Stimulated activated CD8-positive, alpha-beta memory T cell treated with anti-CD3 and anti-CD28 coated beads, Interleukin-12 subunit alpha, Interleukin-12 subunit beta, amount 100 ng/mL, for 24 hours (primary cell): ENCODE measurements around the gene C2orf92.
A peak's percentile ranks its signal among the peaks of the same experiment; 100 is the strongest.
"Not testable (repeated sequence)": the region's sequence is repeated elsewhere in the genome, so short reads cannot be mapped to it uniquely, and the experiment has no call there.

ENCODE experiments used
- DNase-seq: peaks from one replicate; pipeline ENCODE4 v3.0.0-alpha.2; 2020; ENCODE audit errors: extremely low read depth

The C2orf92 gene

DNA sequence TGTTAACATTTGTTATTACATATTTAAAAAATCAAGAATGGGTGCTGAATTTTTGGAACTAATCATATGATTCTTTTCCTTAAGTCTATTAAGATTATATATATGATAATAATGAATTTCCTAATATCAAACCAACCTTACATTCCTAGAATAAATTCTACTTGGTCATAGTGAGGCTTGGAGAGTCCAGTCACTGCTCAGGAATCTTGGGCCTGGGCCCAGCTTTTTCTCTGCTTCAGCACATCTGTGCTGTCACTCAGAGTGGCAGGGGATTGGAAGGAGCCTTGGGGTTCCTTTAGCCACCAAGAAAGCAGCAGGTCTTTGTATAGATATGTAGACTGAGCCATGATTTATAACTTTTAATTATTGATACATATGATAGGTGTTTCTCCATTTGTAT is 24.0 kb downstream of the C2orf92 start:
- DNase-seq = no peak

DNA sequence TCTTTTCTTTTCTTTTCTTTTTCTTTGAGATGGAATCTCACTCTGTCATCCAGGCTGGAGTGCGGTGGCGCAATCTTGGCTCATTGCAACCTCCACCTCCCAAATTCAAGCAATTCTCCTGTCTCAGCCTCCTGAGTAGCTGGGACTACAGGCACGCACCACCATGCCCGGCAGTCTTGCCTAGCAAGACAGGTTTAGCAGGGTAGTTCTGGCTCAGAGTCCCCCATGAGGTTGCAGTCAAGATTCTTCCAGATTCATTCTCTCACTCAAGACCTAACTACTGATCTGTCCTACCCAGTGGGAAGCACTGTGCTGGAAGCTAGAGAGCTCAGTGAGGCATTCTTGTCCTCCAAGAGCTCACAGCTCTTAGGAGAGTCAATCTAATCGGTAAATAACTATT is 26.2 kb downstream of the C2orf92 start:
- no peak for DNase-seq

DNA sequence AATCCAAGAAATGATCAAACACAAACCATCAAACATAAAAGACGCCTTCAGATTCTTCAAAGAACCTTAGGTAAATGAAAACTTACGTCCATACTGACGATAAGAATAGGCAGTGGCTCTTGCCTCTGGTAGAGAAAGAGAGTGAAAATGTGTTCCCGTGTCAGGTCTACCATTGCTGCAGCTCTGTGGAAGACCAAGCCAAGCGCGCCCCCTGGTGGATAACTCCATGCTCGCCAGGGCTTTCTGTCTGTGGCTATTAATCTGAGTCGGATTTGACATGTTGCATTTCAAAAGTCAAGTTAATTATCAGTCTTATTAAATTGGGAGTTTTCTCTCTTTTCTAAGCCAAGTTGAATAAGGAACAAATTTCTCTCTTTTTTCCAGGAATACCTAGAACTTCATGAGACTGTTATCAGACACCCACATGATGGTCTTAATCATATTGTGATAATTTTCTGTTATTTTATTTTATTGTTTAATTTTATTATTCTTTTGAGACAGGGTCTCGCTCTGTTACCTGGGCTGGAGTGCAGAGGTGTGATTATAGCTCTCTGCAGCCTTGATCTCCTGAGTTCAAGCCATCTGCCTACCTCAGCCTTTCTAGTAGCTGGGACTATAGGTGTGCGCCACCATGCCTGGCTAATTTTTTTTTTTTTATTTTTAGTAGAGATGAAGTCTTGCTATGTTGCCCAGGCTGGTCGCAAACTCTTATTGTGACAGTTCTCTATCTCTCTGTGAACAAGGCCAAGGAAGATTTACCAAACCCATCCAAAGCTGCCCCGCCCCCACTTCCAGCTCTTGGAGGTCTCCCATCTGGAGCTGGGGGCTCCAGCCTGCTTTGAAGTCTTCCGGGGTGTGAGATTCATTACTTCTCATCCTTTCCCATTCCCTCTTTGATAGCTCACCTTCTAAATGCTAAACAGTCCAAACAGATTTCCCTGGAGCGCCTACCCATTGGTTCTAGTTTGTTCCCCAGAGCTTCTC is 28.0 kb downstream of the C2orf92 start:
- peak; percentile 78 for DNase-seq

DNA sequence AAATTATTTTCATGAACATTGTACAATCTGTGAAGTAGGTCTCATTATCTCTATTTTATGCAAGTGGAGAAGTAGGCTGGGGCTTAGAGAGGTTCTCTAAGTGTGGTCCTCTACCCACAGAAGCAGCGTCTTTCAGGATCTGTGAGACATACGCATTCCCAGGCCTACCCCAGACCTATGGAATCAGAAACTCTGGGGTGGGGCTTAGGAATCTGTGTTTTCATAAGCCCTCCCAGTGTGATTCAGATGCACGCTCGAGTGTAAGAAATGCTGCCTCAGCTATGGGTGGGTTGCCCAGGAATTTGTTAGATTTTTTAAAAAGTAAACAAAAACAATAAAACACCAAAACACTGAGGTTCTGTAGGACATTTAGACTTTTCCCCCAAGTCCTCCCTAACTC is 29.0 kb downstream of the C2orf92 start:
- DNase-seq = no peak

DNA sequence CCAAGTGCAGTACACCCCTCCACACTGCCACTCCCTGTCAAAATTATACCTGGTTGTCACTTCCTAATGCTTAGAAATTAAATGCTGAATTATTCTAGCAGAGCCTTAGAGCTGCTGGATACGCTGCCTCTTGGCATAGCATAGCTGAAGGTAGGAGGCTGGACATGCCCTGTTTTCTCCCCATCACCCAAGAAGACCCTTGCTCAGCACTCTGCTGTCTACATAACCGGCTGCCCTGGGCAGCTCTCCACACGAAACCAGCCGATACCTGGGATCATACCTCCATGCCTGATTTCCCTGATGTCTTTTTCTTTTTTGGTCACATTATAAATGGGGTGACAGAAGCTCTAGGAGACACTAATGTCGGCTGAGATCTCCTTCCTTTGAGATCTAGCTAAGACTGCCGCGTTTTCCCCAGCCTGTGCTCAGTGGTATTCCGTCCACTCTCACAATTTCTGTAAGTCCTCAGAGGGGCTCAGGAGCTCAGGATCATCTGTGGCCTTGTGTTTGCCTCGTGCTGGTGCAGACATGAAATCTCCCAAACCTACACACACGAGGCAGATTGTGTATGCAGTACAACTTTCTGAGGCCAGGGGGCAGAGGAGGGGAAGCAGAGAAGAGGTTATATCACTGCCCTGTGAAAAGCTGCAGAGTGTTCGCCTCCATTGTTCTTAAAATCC is 30.4 kb downstream of the C2orf92 start:
- DNase-seq = no peak

DNA sequence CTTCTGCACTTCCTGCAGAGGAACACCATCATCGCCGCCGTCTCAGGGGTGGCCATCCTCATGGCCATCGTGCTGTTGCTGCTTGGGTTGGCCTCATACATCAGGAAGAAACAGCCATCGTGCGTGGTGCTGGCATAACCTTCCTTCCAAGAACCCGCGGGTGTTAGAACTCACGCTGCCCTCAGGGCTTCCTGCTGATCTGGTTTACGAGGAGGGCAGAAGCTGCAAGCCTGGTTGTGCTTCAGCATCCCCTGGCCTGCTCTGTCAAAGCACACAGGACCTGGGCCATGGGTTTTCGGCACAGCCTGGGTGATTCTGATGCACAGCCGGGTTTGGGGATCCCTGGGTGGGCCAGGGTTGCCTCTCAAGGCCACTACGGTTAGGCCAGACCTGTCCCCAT is 31.7 kb downstream of the C2orf92 start:
- DNase-seq = no peak

DNA sequence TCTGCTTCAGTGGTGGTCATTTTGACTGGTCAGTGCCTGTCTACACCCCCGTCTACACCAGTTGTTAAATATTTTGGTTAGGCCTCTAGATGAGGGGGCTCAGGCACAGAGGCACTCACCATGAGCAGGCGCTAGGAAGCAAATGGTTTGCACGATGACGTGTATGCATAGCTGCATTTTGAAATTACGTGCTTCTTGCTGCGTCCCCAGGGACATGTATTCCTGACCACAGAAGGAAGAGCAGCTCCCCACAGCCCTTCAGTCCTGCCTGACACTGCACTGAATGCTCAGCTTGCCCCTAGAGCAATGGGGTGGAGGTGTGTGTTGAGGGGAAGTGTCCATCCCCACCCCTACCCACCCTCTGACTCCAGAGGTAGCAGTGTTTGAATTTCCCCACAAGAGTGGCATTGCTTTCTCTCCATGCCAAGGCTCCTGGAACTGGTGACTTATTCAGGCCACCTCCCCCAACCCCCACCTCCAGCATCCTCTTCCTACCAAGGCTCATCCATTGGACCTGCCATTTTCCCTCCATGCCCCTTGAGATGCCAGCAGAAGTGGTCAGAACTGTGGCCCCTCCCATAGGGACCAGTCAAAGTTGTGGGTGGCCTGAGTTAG is 32.4 kb downstream of the C2orf92 start:
- no peak for DNase-seq

DNA sequence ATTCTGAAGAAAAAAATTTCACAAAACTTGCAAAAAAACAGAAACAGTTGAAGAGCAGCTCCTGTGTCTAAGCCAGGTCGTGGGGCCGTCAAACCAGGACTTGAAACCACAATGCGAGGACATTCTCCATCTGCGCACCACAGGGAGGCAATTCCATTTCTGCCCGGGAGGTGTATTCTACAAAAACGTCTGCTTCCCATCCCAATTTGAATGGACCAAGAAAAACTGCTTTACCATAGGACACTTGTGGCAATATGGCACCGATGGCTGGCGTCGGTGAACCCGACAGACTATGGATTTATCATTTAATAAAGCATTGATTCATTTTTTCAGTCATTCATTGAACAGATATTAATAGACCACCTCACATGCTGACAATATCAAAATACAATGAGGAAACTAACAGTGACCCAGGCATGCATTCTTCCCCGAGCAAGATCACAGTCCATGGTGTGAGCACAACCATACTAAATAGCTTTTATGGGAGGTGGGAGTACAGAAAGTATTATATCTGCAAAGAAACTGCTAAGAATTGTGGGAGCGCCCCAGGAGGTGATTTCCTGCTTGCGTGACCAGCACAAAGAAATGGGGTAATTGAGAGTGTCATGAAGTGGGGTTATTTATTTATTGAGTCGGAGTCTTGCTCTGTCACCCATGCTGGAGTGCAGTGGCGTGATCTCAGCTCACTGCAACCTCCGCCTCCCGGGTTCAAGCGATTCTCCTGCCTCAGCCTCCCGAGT is 33.4 kb downstream of the C2orf92 start:
- DNase-seq = no peak

DNA sequence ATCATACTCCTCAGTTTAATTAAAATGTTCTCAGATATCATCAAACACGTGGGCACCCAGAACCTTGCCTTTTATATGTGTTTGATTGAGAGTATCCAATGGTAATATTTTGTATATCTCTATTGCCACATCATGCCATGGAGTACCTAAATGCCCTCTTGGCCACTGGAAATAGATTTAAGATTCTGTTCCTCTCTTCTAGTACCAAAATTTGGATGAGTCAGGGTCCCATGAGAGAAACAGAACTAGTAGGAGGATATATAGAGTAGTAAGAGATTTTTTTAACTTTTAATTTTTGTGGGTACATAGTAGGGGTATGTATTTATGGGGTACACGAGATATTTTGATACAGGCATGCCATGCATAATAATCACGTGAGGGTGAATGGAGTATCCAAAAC is 34.2 kb downstream of the C2orf92 start:
- DNase-seq = no peak

DNA sequence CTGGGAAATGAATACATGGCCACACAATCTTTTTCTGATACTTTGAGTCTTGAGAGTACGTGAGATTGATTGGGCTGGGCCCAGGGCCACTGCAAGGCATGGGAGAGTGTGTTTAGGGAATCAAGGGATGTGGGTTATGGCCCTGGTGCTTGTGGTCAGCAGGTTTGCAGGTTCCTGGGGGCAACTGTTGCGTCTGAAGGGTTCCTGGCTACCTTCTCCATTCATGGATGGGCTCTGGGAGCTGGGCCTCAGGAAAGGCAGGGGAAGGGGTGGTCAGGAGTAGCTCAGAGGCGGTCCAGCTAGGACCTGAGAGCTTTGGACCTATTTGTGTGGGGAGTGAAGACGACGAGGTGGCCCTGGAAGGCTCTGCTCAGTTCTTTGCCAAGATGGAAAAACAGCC is 35.5 kb downstream of the C2orf92 start:
- no peak for DNase-seq

DNA sequence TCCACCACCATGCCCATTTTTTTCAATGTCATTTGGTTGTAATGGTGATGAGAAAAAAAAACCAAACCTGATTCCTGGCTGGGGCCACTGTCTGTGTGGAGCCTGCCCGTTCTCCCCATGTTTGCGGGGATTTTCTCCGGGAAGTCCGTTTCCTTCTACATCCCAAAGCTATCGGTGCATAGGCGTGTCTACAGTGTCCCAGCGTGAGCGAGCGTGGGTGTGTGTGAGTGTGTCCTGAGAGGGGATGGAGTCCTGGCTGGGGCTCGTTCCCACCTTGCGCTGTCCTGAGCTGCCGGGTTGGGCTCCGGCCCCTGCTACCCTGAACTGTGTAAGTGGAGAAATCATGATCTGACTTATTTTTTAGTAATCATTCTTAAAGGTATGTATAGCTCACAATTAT is 36.6 kb downstream of the C2orf92 start:
- DNase-seq = no peak

DNA sequence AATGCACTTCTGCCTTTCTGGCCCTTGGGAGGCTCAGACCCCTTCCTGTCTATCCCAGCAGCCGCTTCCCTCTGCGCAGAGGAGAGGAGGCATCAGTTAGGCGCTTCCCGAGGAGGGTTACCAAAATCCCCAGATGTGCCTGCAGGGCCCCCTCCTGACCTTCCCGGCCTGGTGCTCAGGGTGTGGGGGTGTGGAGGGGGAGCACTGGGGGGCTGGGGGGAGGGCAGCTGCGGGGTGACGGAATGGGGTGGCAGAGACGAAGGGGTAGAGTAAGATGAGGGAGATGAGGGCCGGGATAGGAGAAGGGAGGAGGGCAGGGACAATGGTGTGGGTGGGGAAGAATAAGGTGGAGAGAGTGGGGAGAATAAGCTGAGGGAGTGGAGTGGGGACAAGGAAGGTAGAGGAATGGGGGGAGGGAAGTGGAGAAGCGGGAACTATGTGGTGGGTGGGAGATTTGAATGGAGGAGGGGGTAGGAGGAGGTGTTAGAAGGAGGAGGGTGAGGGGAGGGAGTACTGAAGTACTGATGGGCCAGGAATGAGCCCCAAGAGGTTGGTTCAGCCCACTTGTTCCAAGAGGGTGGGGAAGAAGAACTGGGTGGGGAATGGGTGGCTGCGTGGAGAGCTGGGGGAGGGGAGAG is 37.3 kb downstream of the C2orf92 start:
- no peak for DNase-seq

DNA sequence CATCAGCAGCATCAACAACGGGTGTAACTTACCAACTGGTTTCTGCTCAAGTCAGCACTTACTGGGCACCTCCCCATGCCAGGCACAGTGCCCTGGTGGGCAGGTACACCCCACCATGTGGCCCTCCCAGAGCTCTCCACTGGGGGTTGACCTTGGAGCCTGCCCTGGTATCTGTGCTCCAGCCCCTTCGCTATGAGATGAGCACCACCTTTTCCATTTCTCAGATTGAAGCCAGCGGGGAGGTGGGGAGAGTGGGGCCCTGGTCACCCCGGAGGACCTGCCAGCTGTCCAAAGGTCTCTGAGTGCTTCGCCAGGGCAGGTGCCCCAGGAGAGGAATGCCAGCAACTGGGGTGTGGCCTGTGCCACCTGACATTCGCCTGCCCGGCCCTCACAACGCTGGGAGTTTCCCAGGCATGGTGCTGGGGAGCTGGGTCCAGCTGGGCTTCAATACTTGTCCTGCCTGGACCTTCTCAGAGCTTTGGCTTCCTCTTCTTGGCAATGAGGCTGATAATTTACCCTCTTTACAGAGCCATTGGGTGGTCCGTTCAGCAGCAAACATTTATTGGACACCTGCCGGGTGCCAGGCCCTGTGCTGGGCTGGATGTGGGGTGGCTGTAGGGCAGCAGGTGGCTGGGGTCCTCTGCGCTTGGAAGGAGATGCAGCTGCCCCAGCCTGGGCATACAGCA is 38.0 kb downstream of the C2orf92 start:
- DNase-seq = no peak

DNA sequence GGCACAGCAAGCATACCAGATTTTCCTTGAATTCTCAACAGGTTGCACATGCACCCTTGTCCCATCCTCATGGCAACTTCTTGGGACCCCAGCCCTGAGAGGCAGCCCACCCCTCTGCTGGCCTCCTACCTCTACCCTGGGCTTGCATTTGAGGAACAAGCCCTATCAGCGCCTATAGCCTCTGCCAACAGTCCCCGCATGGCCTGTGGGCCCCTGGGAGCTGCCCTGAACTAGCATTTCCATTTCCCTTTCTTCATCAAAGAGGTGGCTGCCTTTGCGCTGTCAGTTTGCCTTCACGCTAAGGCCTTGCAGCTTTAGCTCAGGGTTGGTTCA is 38.5 kb downstream of the C2orf92 start:
- no peak for DNase-seq

DNA sequence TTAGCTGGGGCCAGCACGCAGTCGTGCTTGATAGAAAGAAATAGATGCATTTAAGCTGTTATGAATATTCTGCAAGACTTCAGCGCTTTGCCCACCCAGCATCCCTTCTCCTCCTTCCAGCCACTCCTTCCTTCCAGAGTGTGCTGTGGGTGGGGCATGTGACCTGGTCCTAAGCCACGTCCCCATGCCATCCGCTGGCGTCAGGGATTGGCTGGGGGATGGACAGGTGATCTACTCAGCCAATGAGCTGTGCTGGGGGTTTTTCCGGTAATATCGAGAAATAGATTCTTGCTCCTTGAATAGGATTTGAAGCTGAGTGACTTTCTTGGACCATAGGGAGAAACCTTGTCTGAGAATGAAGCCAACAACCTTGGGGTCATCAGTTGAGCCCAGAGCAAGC is 39.1 kb downstream of the C2orf92 start:
- no peak for DNase-seq

DNA sequence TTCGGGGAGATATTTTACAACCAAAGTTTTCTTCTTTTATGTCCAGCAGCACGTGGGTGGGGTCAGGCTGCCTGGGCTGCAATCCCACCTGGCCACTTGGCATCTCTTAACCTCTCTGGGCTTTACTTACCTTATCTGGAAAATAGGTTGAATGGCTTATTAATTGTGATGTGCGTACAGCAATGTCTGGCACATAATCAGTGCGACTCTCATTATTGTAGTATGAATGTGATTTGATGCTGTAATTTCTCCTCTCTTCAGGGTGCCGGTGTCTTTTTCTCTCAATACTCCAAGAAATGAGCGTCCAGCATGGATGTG is 41.8 kb downstream of the C2orf92 start:
- DNase-seq = no peak

DNA sequence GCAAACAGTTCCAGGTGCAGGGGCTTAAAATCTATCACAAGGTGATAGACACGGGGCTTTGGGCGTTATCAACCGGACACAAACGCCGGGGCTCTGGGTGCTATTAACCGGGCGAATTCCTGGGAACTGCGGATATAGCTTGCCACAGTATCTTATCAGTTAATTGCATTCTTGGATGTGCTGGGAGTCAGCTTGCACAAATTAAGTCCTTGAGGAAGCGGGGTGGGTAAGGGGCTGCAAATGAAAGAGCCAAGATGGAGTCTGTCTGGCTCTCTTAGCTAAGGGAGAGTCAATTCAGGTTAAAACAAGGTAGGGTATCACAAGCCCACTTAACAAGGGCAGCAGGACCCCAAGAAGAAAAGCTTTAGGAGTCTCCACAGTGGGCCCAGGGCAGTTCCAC is 42.7 kb downstream of the C2orf92 start:
- DNase-seq = not testable (repeated sequence)

DNA sequence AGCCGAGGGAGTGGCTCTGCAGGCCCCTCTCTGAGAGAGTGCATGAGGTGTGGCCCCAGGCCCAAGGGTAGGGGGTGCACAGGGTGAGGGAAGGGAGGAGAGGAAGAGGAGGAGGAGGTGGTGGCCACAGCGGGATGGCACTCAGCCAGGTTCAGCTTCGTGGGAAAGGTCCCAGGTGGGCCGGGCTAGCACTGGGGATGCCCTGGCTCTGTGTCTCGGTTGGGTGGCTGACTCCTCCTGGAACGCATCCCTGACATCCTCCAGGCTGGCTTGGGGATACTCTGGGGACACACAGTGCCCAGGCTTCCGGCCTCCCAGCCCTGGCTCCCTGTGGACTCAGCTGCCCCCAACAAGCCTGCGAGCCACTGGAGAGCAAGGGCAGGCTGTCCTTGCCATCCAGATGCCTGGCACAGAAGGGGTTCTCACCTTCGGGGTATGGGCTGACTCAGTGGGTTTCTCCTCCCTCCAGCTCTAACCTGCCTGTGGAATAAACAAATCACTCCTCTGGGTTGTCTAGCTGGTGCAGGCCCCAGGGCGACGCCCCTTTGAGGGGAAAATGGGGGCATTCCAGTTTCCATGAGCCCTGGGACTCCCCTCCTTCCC is 43.3 kb downstream of the C2orf92 start:
- DNase-seq = no peak

DNA sequence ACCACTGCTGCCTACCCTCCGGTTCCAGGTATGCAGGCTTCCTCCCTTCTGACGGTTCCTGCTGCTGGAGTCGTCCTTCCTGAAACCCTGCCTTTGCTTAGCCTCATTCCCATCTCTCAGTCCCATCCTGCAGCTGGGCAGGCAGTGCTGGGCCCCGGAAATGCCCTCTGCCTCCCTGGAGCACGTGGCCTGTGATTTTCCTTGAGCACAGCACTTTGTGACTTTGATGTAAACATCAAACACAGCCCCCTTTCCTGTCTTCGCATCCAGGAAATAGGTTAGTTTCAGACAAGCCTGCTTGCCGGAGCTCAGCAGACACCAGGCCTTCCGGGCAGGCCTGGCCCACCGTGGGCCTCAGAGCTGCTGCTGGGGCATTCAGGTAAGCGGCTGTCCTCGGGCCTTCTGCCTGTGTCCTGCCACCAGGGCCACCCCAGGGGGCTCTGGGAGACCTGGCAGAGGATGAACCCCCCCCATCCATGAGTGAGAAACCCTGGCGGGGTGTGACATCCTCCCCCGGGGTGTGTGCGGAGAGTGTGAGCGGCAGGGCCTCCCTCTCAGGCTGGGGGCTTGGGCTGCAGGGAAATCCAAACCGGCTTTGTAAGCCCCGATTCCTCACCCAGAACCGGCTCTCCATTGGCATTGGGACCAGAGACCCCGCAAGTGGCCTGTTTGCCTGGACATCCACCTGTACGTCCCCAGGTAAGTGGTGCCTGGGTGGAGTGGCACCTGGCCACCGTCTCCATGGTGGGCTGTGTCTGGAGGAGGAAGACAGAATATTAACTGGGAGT is 44.0 kb downstream of the C2orf92 start, which contains the start of gene ZAP70:
Gene ZAP70, plus strand, starts transcription at position 281 of the 788 bp plus-strand sequence. CDS start 10,461 bp downstream, outside the sequence.
- no peak for DNase-seq
